ENCODE results near the gene PARK7.

Gene PARK7

DNA sequence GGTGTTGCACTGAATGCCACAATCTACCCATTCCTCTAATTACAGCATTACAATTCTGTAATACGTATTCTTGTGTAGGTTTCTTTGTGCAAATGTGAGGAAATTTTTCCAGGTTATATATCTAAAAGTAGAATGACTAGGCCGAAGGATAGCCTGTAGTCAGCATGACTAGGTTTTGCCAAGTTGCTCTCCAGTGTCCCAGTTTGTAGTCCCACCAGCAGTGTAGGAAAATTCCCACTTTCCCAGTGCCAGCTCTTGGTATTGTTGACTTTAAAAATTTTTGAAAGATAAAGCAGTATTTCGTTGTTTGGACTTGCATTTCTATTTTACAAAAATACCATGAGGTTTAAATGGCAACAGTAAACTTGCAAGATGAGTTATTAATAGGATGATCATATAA lies 3.0 kb downstream of the PARK7 start:
- no peak overlapping the region for H3K27ac ChIP-seq (replicated peaks)
- no peak overlapping the region for H3K4me3 ChIP-seq (replicated peaks; ENCODE audit: insufficient read depth, low read length)
- TF ChIP-seq POLR2AphosphoS5 (IDR thresholded peaks at IDR 0.05; ENCODE audit: low read depth) (no peak), GABPA (IDR thresholded peaks at IDR 0.05; ENCODE audit: low read depth) (no peak), SPI1 (IDR thresholded peaks at IDR 0.05; ENCODE audit: borderline replicate concordance, low read depth) (no peak)
- TF ChIP-seq, protein P1, sequence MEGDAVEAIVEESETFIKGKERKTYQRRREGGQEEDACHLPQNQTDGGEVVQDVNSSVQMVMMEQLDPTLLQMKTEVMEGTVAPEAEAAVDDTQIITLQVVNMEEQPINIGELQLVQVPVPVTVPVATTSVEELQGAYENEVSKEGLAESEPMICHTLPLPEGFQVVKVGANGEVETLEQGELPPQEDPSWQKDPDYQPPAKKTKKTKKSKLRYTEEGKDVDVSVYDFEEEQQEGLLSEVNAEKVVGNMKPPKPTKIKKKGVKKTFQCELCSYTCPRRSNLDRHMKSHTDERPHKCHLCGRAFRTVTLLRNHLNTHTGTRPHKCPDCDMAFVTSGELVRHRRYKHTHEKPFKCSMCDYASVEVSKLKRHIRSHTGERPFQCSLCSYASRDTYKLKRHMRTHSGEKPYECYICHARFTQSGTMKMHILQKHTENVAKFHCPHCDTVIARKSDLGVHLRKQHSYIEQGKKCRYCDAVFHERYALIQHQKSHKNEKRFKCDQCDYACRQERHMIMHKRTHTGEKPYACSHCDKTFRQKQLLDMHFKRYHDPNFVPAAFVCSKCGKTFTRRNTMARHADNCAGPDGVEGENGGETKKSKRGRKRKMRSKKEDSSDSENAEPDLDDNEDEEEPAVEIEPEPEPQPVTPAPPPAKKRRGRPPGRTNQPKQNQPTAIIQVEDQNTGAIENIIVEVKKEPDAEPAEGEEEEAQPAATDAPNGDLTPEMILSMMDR (IDR thresholded peaks at IDR 0.05; ENCODE audit: insufficient read depth, low read length), result no peak
- no peak for DNase-seq (ENCODE audit: low read depth in 1 of 2, low spot score in 1 of 2)
- H3K27me3 ChIP-seq (ENCODE audit: insufficient read depth, poor library complexity, severe bottlenecking), result no peaks in the 10 kb centered on the region

DNA sequence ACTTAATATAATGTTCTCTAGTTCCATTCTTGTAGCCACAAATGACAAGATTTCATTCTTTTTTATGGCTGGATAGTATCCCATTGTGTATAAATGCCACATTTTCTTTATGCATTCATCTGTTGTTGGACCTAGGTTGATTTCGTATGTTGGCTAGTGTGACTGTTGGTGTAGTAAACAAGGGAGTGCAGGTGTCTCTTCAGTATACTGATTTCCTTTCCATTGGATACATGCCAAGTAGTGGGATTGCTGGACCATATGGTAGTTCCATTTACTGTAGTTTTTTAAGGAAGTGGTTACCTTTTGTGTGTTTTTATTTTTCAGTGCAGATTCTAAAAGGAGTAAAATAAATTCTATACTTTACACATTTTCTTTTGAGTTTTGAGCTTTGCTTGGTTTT lies 5.7 kb downstream of the PARK7 start:
- DNase-seq (ENCODE audit: low read depth in 1 of 2, low spot score in 1 of 2), result no peak
- H3K27ac ChIP-seq (replicated peaks), result no peak overlapping the region

DNA sequence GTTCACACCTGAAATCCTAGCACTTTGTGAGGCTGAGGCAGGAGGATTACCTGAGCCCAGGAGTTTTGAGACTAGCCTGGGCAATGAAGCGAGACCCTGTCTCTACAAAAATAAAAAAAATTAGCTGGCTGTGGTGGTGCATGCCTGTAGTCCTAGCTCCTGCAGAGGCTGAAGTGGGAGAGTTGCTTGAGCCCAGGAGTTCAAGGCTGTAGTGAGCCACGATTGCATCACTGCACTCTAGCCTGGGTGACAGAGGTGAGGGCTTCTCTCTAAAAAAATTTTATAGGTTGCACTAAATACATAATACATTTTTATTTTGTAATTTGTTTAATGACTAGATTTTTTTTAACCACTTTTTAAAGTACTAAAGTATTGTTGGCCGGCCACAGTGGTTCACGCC lies 6.1 kb downstream of the PARK7 start:
- TF ChIP-seq, protein P1 (IDR thresholded peaks at IDR 0.05; ENCODE audit: insufficient read depth, low read length), result no peak
- TF ChIP-seq, protein P2, sequence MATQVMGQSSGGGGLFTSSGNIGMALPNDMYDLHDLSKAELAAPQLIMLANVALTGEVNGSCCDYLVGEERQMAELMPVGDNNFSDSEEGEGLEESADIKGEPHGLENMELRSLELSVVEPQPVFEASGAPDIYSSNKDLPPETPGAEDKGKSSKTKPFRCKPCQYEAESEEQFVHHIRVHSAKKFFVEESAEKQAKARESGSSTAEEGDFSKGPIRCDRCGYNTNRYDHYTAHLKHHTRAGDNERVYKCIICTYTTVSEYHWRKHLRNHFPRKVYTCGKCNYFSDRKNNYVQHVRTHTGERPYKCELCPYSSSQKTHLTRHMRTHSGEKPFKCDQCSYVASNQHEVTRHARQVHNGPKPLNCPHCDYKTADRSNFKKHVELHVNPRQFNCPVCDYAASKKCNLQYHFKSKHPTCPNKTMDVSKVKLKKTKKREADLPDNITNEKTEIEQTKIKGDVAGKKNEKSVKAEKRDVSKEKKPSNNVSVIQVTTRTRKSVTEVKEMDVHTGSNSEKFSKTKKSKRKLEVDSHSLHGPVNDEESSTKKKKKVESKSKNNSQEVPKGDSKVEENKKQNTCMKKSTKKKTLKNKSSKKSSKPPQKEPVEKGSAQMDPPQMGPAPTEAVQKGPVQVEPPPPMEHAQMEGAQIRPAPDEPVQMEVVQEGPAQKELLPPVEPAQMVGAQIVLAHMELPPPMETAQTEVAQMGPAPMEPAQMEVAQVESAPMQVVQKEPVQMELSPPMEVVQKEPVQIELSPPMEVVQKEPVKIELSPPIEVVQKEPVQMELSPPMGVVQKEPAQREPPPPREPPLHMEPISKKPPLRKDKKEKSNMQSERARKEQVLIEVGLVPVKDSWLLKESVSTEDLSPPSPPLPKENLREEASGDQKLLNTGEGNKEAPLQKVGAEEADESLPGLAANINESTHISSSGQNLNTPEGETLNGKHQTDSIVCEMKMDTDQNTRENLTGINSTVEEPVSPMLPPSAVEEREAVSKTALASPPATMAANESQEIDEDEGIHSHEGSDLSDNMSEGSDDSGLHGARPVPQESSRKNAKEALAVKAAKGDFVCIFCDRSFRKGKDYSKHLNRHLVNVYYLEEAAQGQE (IDR thresholded peaks at IDR 0.05; ENCODE audit: insufficient replicate concordance, low read depth), result no peak
- no peak for TF ChIP-seq SPI1 (IDR thresholded peaks at IDR 0.05; ENCODE audit: borderline replicate concordance, low read depth)
- TF ChIP-seq POLR2AphosphoS5 (IDR thresholded peaks at IDR 0.05; ENCODE audit: low read depth), result no peak
- no peak for TF ChIP-seq GABPA (IDR thresholded peaks at IDR 0.05; ENCODE audit: low read depth)
- Histone ChIP-seq H3K27me3 (ENCODE audit: insufficient read depth, poor library complexity, severe bottlenecking) (no peaks in the 10 kb centered on the region), H3K27ac (replicated peaks) (no peak overlapping the region), H3K4me3 (replicated peaks; ENCODE audit: insufficient read depth, low read length) (no peak overlapping the region)
- no peak for DNase-seq (ENCODE audit: low read depth in 1 of 2, low spot score in 1 of 2)

More for the DNA sequence above, 5.7 kb downstream of the PARK7 start:
- TF ChIP-seq, protein P2 (IDR thresholded peaks at IDR 0.05; ENCODE audit: insufficient replicate concordance, low read depth), result no peak
- TF ChIP-seq SPI1 (IDR thresholded peaks at IDR 0.05; ENCODE audit: borderline replicate concordance, low read depth), result 0 out of 2 replicates have a peak, but pooled peaks have one; percentile 22
- Histone ChIP-seq H3K27me3 (ENCODE audit: insufficient read depth, poor library complexity, severe bottlenecking) (no peaks in the 10 kb centered on the region), H3K4me3 (replicated peaks; ENCODE audit: insufficient read depth, low read length) (no peak overlapping the region)

DNA sequence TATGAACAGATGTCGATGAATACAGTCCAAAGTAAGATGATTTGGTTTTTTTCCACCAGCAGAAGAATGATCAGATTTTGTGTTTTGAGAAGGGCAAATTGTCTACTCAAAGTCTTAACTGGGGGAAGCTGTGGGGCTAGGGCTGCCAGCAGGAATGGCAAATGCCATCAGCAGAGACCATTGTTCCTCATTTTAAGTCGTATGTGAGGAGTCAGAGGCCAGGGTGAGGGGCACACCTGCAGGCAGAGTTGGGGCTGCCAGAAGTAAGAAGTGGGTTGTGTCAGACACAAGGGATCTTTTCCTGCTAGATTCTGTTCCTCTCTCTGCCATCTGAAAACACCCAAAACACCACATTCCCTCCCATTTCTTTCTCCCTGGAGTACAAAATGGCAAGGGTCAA lies 8.7 kb downstream of the PARK7 start:
- Histone ChIP-seq H3K27me3 (ENCODE audit: insufficient read depth, poor library complexity, severe bottlenecking) (no peaks in the 10 kb centered on the region), H3K27ac (replicated peaks) (no peak overlapping the region), H3K4me3 (replicated peaks; ENCODE audit: insufficient read depth, low read length) (no peak overlapping the region)
- peak in 1 of 2 experiments; percentile 68 for DNase-seq (ENCODE audit: low read depth in 1 of 2, low spot score in 1 of 2)
- TF ChIP-seq, protein P2 (IDR thresholded peaks at IDR 0.05; ENCODE audit: insufficient replicate concordance, low read depth), result no peak
- TF ChIP-seq GABPA (IDR thresholded peaks at IDR 0.05; ENCODE audit: low read depth) (no peak), POLR2AphosphoS5 (IDR thresholded peaks at IDR 0.05; ENCODE audit: low read depth) (no peak), SPI1 (IDR thresholded peaks at IDR 0.05; ENCODE audit: borderline replicate concordance, low read depth) (no peak)
- TF ChIP-seq, protein P1 (IDR thresholded peaks at IDR 0.05; ENCODE audit: insufficient read depth, low read length), result no peak
